ENCODE measurements around the gene BACH2.

The BACH2 gene

DNA sequence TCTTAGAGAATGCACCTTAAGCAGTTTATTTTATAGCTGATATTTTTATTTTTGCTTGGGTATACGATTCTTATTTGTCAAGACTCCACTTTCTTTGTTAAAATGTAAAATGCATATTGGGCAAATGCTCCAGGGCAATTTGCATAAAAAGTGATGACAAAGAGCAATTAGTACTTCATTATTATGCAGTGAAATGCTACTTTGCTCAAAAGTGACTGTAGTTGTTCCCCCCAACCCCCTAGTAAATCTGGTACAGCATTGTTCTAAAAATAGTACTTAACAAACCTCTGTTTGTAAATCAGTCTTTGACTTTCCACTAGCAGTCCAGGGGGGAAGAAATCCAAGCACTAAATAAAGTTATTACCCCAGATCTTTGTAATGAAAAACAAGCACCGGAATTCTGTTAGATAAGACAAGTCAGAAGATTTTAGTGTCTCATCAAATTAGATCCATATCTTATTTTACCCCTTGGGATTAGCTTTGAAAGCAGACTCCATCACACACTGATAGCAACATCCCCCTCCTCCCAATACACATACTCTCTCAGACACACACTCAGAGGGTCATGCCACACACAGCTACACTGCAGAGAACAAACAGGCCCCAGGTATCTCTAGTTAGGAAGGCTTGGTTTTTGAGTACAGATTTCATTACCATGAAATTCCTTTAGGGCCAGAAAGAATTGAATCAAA, 32.9 kb upstream of the BACH2 start:
- no peak overlapping the region for H3K27ac ChIP-seq (ENCODE audit: poor library complexity, severe bottlenecking)
- no peaks in the 10 kb centered on the region for H3K9me3 ChIP-seq (ENCODE audit: severe bottlenecking)
- H3K36me3 ChIP-seq (ENCODE audit: low read depth) = no peaks in the 10 kb centered on the region
- no peaks in the 10 kb centered on the region for H3K27me3 ChIP-seq (ENCODE audit: insufficient read depth, poor library complexity, severe bottlenecking)
- DNase-seq (ENCODE audit: low spot score) = no peak
- no peak overlapping the region for H3K4me3 ChIP-seq (ENCODE audit: severe bottlenecking)
- TF ChIP-seq, protein P1, sequence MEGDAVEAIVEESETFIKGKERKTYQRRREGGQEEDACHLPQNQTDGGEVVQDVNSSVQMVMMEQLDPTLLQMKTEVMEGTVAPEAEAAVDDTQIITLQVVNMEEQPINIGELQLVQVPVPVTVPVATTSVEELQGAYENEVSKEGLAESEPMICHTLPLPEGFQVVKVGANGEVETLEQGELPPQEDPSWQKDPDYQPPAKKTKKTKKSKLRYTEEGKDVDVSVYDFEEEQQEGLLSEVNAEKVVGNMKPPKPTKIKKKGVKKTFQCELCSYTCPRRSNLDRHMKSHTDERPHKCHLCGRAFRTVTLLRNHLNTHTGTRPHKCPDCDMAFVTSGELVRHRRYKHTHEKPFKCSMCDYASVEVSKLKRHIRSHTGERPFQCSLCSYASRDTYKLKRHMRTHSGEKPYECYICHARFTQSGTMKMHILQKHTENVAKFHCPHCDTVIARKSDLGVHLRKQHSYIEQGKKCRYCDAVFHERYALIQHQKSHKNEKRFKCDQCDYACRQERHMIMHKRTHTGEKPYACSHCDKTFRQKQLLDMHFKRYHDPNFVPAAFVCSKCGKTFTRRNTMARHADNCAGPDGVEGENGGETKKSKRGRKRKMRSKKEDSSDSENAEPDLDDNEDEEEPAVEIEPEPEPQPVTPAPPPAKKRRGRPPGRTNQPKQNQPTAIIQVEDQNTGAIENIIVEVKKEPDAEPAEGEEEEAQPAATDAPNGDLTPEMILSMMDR (IDR thresholded peaks at IDR 0.05; ENCODE audit: poor library complexity, severe bottlenecking) = no peak
- ATAC-seq (ENCODE audit: low read depth) = no peak
- no peaks in the 10 kb centered on the region for H3K4me1 ChIP-seq (ENCODE audit: insufficient read depth, poor library complexity, severe bottlenecking)

DNA sequence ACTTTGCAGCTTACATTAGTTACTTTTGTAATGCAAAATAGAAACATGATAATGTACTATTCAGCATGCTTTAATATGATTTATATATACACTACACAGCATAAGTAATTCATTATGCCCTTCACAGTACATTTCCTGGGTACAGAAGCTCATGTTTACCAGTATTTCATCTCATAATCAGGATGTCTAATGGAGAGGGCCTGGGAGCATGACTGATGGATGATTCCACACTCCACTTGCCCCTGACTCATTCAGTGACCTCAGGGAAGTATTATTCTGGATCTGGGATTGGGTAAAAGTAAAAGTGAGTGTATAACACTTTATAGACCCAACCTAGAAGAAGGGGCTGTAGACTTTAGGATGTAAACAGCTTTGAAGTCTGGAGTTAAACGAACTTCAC, 31.4 kb upstream of the BACH2 start:
- TF ChIP-seq, protein P1 (IDR thresholded peaks at IDR 0.05; ENCODE audit: poor library complexity, severe bottlenecking) = no peak
- ATAC-seq (ENCODE audit: low read depth) (peak; percentile 94), DNase-seq (ENCODE audit: low spot score) (no peak)
- Histone ChIP-seq H3K4me3 (ENCODE audit: severe bottlenecking) (no peak overlapping the region), H3K27me3 (ENCODE audit: insufficient read depth, poor library complexity, severe bottlenecking) (no peaks in the 10 kb centered on the region), H3K4me1 (ENCODE audit: insufficient read depth, poor library complexity, severe bottlenecking) (no peaks in the 10 kb centered on the region), H3K27ac (ENCODE audit: poor library complexity, severe bottlenecking) (no peak overlapping the region), H3K36me3 (ENCODE audit: low read depth) (no peaks in the 10 kb centered on the region), H3K9me3 (ENCODE audit: severe bottlenecking) (no peaks in the 10 kb centered on the region)

DNA sequence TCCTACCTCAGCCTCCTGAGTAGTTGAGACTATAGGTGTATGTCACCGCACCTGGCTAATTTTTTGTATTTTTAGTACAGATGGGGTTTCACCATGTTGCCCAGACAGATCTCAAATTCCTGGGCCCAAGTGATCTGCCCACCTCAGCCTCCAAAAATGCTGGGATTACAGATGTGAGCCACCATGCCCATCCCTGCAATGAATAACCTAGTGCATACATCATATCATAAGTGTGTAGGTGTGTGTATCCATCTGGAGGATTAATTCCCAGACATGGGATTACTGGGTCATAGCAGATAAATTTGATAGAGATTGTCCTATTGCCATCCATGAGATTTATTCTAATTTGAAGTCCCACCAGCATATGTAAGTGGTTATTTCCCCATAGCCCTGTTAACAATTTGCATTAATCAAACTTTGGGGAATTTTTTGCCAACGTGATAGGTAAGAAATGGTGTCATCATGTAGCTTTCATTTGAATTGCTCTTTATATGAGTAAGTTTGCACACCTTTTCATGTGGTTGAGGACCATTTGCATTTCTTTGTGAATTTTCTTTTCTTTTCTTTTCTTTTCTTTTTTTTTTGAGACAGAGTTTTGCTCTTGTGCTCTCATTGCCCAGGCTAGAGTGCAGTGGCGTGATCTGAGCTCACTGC, 29.9 kb upstream of the BACH2 start:
- TF ChIP-seq, protein P1 (IDR thresholded peaks at IDR 0.05; ENCODE audit: poor library complexity, severe bottlenecking) = no peak
- Histone ChIP-seq H3K4me3 (ENCODE audit: severe bottlenecking) (no peak overlapping the region), H3K4me1 (ENCODE audit: insufficient read depth, poor library complexity, severe bottlenecking) (no peaks in the 10 kb centered on the region), H3K27ac (ENCODE audit: poor library complexity, severe bottlenecking) (no peak overlapping the region), H3K9me3 (ENCODE audit: severe bottlenecking) (no peaks in the 10 kb centered on the region), H3K36me3 (ENCODE audit: low read depth) (no peaks in the 10 kb centered on the region), H3K27me3 (ENCODE audit: insufficient read depth, poor library complexity, severe bottlenecking) (no peaks in the 10 kb centered on the region)
- no peak for ATAC-seq (ENCODE audit: low read depth)
- DNase-seq (ENCODE audit: low spot score) = no peak

DNA sequence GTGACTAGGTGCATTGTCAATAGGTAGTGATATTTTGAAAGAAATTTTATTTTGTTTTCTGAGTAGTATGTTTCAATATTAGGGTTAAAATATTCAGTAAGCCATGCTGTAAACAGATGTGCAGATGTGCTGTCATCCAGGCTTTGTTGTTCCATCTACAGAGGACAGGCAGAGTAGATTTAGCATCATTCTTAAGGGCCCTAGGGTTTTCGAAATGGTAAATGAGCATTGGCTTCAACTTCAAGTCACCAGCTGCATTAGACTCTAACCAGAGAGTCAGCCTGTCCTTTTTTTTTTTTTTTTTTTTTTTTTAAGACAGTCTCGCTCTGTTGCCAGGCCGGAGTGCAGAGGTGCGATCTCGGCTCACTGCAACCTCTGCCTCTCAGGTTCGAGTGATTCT, 27.1 kb upstream of the BACH2 start:
- TF ChIP-seq, protein P1 (IDR thresholded peaks at IDR 0.05; ENCODE audit: poor library complexity, severe bottlenecking) = no peak
- Histone ChIP-seq H3K27me3 (ENCODE audit: insufficient read depth, poor library complexity, severe bottlenecking) (no peaks in the 10 kb centered on the region), H3K36me3 (ENCODE audit: low read depth) (no peaks in the 10 kb centered on the region), H3K27ac (ENCODE audit: poor library complexity, severe bottlenecking) (no peak overlapping the region), H3K4me3 (ENCODE audit: severe bottlenecking) (no peak overlapping the region), H3K9me3 (ENCODE audit: severe bottlenecking) (no peaks in the 10 kb centered on the region), H3K4me1 (ENCODE audit: insufficient read depth, poor library complexity, severe bottlenecking) (no peaks in the 10 kb centered on the region)
- no peak for DNase-seq (ENCODE audit: low spot score)
- no peak for ATAC-seq (ENCODE audit: low read depth)

DNA sequence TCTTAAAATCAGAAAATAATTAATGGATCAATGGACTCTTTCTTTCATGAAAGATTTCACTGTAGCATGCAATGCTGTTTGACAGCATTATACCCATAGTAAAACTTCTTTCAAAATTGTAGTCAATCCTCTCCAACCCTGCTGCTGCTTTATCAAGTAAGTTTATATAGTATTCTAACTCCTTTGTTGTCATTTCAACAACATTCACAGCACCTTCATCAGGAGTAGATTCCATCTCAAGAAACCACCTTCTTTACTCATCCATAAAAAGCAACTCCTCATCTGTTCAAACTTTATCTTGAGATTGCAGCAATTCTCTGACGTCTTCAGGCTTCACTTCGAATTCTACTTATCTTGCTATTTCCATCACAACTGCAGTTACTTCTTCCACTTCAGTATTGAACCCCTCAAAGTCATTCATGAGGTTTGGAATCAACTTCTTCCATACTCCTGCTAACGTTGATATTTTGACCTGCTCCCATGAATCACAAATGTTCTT, 26.4 kb upstream of the BACH2 start:
- H3K36me3 ChIP-seq (ENCODE audit: low read depth) = no peaks in the 10 kb centered on the region
- no peak for DNase-seq (ENCODE audit: low spot score)
- no peaks in the 10 kb centered on the region for H3K9me3 ChIP-seq (ENCODE audit: severe bottlenecking)
- H3K4me3 ChIP-seq (ENCODE audit: severe bottlenecking) = no peak overlapping the region
- TF ChIP-seq, protein P1 (IDR thresholded peaks at IDR 0.05; ENCODE audit: poor library complexity, severe bottlenecking) = no peak
- no peaks in the 10 kb centered on the region for H3K4me1 ChIP-seq (ENCODE audit: insufficient read depth, poor library complexity, severe bottlenecking)
- H3K27me3 ChIP-seq (ENCODE audit: insufficient read depth, poor library complexity, severe bottlenecking) = no peaks in the 10 kb centered on the region
- no peak for ATAC-seq (ENCODE audit: low read depth)
- no peak overlapping the region for H3K27ac ChIP-seq (ENCODE audit: poor library complexity, severe bottlenecking)
